ENCODE data around the gene CDHR2.

Gene CDHR2

DNA sequence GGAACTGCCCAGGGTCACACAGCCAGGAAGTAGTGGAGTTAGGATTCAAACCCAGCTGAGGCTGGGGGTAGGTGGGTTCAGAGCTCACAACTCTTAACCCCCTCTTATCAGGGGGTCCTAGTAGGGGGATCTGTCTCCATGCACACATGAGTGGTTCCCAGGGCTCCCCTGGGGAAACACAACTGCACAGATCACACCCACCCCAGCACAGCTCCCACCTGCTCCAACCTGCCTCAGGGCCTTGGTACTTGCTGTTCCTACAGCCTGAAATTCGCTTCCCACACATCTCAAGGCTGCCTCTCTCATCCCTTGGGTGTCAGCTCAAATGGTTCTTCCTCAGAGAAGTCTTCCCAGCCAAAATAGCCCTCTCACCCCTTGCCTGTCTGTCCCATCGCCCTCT is 76.4 kb downstream of the CDHR2 start:
- no peak for DNase-seq

DNA sequence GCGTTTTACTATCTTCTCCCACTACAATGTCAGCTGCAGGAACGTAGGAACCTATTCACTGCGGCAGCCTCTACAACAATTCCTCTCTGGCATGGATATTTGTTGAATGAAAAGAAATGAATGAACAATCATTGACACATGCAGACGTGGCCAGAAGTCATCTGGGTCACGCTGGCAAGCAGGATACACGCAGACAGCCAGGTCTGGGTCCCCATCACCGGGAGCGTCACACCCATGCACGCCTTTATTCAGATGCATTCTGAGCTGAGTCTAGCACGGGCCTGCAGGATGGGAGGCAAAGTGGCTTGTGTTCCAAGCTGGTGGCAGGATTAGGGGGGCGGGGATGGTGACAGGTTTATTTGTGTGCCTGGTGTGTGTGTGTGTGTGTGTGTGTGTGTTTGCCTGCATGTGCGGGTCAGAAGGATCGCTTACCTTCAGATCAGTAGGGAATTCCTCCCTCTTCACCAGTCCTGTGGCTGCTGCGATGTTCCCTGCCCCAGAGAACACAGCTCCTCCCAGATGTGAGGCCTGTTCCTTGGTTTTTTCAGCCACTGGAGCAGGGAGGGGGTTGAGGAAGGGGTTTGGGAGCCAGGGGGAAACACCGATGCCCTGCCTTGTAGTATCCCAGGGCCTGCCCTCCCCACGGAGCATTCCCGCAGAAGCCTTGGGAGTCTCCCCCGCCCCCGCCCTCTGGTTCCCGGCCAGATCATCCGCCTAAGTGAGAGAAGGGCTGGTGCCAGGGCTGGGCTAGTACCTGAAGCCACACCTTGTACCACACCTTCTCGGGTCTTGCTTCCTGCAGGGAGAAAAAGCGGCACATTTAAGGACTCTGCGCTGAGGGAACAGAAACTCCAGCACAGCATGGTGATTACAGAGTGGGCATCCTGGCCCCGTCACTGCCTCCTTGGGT is 77.1 kb downstream of the CDHR2 start:
- DNase-seq = no peak

DNA sequence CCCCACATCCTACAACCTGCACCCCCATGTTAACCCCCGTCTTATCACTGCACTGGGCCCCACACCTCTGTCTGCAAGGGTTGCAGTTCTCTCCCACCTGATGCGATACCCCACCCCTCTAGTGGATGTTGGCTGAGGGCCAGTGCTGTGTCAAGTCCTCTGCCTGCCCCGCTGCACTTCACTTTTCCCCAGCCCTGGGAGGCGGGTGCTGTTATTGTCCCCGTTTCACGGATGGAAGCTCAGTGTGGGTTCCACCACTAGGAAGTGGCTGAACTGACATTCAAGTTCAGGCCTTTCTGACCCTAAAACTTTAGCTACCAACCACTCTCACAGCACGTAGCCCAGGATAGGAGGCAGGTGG is 77.7 kb downstream of the CDHR2 start:
- DNase-seq = no peak

DNA sequence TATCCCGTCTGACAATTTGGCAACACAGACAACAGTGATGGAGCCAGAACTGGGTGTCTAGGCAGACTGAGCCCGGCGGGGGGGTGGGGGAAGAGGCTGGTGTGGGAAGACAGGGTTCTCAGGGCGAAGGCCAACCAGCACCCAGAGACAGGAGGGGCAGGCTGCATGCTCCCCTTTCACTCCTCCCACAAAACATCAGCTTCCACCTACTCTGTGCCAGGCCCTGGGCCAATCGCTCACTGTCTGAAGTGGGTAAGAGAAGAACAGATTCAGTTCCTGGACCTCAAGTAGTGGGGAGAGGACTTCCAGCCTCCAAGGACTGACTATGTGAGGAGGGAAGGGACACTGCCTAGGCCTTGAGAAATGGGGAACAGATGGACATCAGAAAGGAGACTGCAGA is 78.4 kb downstream of the CDHR2 start:
- no peak for DNase-seq

DNA sequence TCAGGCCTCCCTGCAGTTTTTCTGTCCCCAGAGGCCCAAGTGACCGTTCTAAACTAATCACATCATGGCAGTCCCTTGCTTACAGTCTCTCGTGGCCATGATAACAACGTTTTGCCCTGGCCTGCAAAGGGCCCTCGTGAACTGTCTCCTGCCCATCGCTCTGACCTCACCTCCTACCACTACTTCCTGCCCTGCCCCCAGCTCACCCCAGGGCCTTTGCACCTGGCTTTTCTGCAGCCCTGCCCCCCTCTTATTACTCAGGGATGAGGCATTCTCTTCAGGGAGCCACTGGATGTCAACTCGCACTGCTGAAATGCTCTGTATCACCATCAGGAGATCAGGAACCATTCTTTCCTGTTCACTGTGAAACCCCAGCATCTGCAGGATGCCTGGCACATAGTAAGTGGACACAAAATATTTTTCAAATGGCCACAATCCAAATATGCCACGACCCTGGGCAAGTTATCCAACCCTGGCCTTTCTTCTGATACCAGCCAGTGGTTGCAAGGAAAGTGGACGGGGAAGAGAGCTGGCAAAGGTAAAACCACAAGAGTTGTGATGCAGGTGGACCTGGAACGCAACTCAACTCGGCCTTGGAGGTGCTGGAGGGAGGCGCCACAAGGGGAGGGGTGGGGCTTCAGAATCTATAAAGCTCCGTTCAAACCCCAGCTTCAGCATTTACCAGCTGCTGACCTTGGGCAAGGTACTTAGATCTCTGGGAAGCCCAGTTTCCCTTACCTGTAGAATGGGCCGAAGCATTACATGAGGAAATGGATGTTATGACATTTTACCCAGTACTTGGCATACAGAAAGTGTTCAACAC is 79.5 kb downstream of the CDHR2 start:
- DNase-seq = no peak

DNA sequence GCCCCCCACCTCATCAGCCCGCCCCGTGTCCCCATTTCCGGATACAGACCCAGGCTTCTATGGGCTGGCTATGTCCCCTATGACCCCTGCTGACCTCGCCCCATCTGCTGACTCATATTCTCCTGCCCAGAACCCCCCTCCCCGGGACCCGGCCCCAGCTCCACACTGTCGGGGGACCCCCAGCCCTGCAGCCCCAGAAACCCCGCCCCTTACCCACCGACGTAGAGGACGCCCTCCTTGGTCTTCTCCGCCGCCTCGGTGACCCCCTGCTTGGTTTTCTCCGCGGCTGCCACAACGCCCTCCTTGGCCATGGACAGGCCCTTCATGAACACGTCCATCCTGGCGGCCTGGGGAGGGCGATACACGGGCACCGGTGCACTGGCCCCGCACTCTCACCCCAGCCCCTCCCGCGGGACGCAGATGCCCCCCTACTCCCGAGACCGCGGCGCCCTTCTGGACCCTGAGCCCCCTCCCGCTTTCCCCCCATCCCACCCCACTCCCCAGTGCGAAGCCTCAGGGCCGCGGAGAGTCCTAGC is 80.2 kb downstream of the CDHR2 start:
- no peak for DNase-seq

DNA sequence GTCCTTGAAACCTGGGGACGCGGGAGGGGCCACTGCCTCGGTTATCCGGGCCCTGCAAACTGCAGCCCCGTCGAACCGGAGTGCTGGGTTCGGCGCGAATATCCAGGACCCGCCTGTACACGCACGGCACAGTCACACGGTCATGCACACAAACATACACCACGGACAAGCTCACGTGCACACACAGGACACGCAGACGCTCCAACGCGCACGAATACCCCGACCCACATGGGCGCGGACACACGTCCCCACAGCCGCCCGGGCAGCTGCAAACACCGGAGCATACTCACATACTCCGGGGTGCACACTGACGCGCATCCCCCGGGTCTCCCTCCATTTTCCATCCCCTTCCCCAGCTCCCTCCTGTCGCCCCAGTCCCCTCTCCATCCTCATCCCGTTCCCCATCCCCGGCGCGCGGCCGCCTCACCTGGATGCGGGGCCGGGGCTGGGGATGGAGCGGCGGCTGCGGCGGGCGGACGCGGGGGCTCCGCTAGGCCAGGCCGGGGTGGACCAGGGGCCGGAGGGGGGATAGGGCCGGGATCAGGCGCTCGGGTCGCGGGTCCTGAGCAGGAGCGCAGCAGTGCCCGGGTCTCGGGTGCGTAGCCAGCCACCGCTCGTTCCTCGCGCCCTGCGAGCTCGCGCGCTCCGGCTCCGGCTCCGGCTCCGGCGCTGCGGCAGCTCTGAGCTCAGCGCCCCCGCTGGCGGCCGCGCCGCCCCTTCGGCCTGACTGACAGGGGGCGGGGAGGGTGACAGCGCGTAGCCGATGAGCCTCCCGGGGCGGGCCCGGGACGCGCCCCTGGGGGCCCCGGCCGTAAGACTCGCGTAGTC is 80.9 kb downstream of the CDHR2 start, which contains the start of the genes EIF4E1B and SNCB:
Gene EIF4E1B (plus strand): TSS at position 823 of the 828 bp plus-strand sequence. CDS start 12,113 bp downstream, outside the sequence.
Gene SNCB (minus strand): TSS at position 682 of the 828 bp plus-strand sequence. CDS start 880 bp downstream, outside the sequence.
- peak; percentile 67 for DNase-seq

DNA sequence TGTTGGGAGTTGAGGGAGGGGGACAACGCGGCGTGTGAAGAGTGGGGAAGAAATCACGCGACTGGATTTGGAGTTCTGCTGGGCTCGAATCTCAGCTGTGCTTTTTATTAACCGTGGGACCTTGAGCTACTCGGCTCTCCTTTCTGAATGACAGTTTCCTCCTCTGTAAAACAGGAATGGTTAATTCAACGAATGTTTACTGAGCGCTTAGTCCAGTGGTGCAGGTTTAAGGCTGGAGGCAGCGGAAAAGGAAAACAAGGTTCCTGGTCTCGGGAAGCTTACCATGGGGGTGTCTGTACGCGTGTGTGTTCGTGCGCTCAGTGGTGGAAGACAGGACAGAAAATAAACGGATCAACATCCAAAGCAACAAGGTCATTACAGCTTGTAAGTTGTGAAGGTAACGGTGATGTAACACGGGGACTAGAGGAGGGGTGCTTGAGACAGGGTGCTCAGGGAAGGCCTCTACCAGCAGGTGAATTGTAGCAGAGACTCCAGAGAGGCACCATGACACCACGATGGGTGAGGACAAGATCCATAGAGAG is 81.6 kb downstream of the CDHR2 start:
- no peak for DNase-seq

DNA sequence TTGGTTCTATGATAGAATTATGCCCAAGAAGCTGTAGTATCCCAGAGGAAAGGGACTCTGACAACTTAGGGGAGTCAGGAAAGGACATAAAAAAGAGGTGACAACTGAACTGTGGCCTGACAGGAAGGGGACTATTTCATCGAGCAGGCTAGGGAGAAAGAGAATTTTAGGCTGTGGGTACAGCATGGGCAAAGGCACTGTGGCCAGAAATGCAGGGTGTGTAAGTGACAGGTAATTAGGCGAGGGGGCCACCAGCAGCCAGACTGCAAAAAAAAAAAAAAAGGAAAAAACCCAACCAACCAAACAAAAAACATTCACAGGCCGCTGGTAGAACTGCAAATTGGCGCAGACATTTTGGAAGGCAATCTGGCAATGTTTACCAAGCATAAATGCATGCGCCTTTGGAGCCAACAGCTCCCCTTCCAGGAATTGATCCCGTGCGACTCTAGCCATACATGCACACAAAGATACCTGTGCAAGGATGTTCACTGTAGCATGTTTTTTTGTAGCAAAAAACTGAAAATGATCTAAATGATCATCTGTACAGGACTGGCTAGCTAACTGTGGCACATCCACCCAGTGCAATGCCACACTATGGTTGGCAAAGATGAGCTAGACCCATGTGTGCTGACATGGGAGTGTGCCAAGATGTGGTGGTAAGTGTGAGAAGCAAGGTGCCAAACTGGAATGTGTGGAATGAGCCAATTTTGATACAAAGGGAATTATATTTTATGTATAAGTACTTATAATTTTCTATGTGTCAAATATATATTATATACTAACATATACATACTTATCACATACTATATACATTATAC is 82.5 kb downstream of the CDHR2 start:
- no peak for DNase-seq

DNA sequence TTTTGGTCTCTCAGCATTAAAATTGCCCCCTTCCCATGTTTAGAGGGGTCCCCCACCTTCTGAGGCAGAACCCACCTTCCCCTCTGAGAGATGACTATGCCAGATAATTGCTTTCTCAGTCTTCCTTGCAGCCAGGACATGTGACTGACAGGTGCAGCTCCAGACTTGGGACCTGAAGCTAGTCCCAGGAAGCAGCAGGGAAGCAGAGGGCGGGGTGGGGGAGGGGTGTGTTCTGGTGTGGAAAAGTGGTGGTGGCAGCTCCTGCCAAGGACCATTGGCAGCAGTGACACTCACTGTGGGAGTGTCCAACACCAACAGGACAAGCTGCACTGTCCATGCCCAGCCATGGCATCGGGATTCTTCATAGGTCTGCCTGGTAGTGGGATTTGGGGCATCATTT is 83.6 kb downstream of the CDHR2 start:
- DNase-seq = no peak

DNA sequence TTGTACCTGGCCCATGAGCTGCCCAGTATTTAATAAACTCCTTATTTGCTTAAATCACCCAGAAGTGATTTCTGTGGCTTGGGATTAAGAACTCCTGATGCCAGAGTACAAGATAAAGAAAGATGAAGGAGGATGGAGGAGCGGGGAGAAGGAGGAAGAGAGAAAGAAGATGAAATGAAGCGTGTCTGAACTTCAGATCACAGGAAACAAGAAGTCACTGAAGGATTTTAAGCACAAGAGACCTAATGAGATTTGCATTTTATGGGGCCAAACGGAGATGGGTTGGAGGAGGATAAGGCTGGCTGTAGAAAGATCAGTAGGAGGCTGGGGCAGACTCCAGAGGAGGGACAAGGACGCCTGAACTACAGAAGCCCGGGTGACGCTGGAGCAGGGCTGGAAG is 84.5 kb downstream of the CDHR2 start:
- no peak for DNase-seq

DNA sequence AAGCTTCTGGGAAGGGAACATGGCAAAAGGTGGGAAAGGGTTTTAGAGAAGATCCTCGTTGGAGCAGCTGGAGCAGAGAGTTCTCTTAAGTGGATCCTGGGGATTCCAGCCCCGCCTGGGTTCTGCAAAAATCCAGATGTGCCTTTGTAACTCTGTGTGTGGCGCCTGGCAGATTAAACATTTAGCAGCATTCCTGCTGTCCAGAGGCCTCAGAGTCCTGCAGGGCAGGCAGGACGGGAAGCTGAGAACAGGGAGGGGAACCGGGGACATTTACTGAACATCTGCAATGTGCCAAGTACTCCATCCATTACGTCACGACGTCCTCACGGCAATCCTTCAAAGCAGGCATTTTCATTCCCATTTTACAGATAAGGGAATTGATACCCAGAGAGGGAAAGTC is 87.3 kb downstream of the CDHR2 start:
- DNase-seq = no peak

DNA sequence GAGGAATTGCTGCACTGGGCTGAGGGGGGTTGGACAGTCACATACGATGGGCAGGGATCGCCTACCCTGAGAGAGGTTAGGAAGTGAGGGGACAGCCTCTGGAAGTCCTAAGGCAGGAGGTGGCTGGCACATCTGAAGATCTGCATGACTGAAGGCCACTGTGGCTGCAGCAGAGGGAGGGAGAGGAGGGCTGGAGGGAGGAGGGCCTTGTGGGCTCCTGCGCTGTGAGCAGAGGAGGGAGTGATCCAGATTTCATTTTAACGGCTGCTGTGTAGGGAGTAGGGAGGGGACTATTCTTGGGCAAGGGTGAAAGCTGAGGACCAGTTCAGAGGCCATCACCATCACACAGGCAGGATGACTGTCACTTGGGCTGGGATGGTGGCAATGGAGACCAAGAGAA is 88.4 kb downstream of the CDHR2 start:
- no peak for DNase-seq

DNA sequence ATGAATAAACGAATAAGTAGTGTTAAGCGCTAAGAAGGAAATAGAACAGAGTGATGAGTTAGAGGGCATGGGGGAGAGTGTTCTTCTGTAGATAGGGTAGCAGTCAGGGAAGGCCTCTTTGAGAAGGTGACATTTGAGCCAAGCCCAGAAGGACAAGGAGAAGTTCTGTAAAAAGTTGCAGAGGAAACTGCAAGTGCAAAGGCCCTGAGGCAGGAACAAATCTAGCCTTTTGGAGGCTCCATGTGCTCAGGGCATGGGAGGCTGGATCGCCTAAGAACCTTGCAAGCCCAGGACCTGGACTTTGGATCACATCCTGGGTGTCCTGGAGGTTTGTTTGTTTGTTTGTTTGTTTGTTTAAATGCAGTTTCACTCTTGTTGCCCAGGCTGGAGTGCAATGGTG is 89.3 kb downstream of the CDHR2 start:
- DNase-seq = no peak

DNA sequence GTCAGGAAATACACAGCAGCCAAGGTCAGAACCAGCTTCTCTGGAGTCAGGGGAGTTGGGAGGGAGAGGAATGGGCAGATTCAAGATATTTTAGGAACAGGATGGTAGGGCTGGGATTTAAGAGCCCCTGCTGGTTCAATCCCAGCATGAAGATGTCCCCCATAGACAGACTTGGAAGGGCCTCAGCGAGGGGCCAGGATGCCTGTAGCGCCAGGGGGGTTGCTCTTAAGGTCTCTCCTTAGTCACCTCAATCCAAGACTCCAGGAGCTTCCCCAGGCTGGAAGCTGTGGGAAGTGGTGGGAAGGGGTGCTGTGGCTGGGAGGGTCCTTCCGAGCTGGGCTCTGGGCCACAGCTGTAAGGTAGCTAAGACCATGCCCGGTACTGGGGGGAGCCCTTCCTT is 90.1 kb downstream of the CDHR2 start:
- DNase-seq = no peak

DNA sequence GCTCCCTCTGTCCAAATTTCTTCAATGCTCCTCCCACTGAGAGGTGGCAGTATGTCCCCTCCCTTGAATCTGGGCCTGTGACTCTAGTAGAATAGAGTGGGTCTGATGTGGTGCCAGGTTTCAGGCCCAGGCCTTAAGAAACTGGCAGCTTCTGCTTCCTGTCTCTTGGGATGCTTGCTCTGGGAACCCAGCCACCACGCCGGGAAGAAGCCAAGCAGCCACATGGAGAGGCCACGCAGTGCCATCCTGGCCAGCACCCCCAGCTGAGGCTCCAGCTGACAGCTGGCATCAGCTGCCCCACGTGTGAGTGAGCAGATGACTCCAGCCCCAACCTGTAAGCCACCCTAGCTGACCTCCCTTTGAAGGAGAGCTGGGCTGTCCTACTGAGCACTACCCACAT is 90.8 kb downstream of the CDHR2 start:
- DNase-seq = no peak

DNA sequence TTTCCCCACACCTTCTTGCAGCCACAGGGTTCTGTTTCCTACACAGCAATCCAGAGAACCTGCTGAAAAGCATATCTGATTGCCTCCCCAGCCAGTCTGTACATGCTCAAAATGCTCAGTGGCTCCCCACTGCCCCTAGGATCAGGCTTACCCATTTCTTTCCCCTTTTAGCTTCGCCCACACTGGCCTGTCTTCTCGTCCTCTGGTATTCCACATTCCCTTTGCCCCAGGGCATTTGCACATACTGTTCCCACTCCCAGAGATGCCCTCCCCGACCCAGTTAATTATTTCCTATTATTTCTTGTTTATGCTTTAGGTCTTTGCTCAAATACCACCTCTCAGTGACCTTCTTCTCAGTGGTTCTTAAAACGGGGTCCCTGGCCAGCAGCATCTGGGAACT is 91.5 kb downstream of the CDHR2 start:
- DNase-seq = no peak

DNA sequence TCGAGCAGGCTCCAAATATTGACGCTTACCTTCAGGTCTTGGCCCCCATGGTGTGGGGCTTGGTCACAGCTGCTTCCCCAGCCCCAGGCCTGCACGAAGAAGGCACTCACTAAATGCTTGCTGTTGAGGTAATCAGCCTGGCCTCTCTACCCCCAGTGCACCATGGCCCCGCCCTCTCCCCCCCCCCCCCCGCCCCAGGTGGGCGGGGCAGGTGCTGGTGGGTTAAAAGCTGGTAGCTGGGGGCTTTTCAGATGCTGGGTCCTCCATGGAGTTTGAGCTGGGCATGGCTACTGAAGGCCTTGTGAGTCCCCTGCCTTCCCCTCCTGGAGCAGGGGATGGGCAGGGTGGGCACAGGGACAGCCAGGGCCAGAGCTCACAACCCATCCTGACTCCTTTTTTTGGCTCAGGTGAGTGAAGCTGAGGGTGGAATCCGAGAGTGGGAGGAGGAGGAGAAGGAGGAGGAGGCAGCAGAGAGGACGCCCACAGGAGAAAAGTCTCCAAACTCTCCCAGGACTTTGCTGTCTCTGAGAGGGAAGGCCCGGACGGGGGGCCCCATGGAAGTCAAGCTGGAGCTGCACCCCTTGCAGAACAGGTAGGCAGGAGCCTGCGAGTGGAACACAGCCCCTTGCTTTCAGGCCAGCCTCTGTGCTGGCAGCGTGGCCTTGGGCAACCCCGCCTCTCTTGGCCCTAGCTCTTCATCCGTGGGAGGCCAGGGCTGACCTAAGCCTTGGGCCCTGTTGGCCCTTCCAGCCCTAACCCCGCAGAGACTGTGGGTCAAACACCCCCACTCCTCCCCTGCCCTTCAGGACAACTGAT is 93.7 kb downstream of the CDHR2 start:
- DNase-seq = no peak

DNA sequence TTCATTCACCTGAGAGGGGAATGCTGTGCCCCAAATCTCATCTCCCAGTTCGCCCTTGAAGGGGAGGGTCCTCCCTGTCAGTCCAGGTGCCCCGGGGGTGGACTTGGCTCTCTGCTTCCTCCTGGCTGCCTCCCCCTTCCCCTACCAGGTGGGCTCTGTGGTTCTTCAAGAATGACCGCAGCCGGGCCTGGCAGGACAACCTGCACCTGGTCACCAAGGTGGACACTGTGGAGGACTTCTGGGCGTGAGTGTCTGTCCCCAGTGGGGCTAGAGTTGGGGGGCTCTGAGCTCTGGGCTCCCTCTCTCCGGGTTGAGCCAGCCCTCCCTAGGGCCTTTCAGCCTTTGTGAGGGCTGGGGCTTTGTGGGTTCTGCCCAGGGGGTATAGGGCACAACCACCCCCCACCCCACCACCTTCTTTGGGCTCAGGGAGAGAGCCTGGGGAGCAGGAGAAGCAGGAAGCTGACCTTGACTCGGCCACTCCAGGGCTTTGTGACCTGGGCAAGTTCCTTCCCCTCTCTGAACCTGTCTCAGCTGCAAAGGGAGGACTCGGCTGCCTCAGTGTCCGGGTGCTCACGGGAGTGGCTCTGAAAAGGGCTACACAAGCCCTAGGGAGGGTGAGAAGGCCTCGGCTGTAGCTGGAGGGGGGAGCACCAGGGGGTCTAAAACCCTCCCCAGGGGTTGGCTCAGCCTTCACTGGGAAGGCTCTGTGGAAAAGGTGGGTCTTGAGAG is 94.5 kb downstream of the CDHR2 start:
- no peak for DNase-seq

DNA sequence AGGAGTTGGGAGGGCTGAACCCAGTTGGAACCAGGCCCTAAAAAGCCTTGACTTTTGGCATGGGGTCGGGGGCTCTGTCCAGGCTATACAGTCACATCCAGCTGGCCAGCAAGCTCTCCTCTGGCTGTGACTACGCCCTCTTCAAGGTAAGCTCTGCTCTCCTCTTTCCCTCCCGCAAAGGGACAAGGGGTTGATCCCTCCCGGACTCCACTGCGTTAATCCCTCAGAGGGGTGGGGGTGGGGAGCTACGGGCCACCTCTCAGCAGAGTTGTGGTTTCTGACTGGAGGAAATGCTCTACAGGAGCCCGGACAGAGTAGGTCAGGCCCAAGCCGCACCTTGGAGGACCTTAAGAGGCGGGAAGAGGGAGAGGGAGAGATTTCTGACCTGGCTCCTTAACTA is 95.2 kb downstream of the CDHR2 start:
- DNase-seq = no peak
